WTC11 (cell line): ENCODE results near the gene TBXT. TPM values are rescaled to one million over a fixed set of nuclear protein-coding genes. Genes with fewer than 3 reads are reported as not detected.

Source experiments
- ATAC-seq: fragments of 200-7000 bp; cut with Tn5 transposase; 2 replicates; pipeline ENCODE4 v1.10.0; 2021; ENCODE audit warnings: mild to moderate bottlenecking, moderate library complexity
- CTCF ChIA-PET: fragments of 300-600 bp; sonication (Branson Sonifier 250); formaldehyde crosslinking; loops from one replicate; lab custom pipeline; 2021; ENCODE audit warnings: antibody characterized with exemption; lab: Charles Lee
- POLR2A ChIA-PET: fragments of 350-600 bp; sonication (Branson Sonifier 250); formaldehyde crosslinking; loops from one replicate; lab custom pipeline; 2021; ENCODE audit warnings: antibody characterized with exemption; lab: Charles Lee
- DNase-seq: peaks from one replicate; pipeline ENCODE4 v3.0.0; 2021; ENCODE audit warnings: low spot score
- H3K27ac Mint-ChIP-seq: 2 replicates; pipeline ENCODE4 v1.8.0; 2021; ENCODE audit warnings: mixed read lengths
- H3K27me3 Mint-ChIP-seq: 2 replicates; pipeline ENCODE4 v1.8.0; 2021; ENCODE audit warnings: low read depth, mild to moderate bottlenecking, moderate library complexity, mixed read lengths
- H3K36me3 Mint-ChIP-seq: 2 replicates; pipeline ENCODE4 v1.8.0; 2021; ENCODE audit warnings: mixed read lengths
- H3K4me1 Mint-ChIP-seq: 2 replicates; pipeline ENCODE4 v1.8.0; 2022; ENCODE audit warnings: mixed read lengths
- H3K4me3 Mint-ChIP-seq: 2 replicates; pipeline ENCODE4 v1.8.0; 2021; ENCODE audit warnings: mild to moderate bottlenecking, moderate library complexity, mixed read lengths
- H3K9me3 Mint-ChIP-seq: 2 replicates; pipeline ENCODE4 v1.8.0; 2021; ENCODE audit warnings: mixed read lengths
- CDX4 ChIP-seq: fragments of 250-450 bp; sonication (Bioruptor Pico); IDR thresholded peaks from 2 replicates; pipeline ENCODE4 v1.9.0; 2021; ENCODE audit warnings: moderate library complexity, mild to moderate bottlenecking, inconsistent platforms, borderline replicate concordance
- EMX1 ChIP-seq: fragments of 250-450 bp; sonication (Bioruptor Pico); IDR thresholded peaks from 2 replicates; pipeline ENCODE4 v1.8.0; 2021; ENCODE audit warnings: mild to moderate bottlenecking
- GABPB1 ChIP-seq: sonication (generic); formaldehyde crosslinking; IDR thresholded peaks from 2 replicates; pipeline ENCODE4 v1.8.1; 2023; ENCODE audit warnings: mild to moderate bottlenecking, missing genetic modification reagents
- HMGA2 ChIP-seq: fragments of 250-450 bp; sonication (Bioruptor Pico); IDR thresholded peaks from 2 replicates; pipeline ENCODE4 v1.4.0; 2021; ENCODE audit warnings: mild to moderate bottlenecking, moderate library complexity
- JAZF1 ChIP-seq: fragments of 250-450 bp; sonication (Bioruptor Pico); IDR thresholded peaks from 2 replicates; pipeline ENCODE4 v1.9.0; 2021; ENCODE audit warnings: moderate library complexity, mild to moderate bottlenecking, inconsistent platforms
- NFATC4 ChIP-seq: fragments of 250-450 bp; sonication (Bioruptor Pico); IDR thresholded peaks from 2 replicates; pipeline ENCODE4 v1.9.0; 2021; ENCODE audit warnings: mild to moderate bottlenecking
- OVOL2 ChIP-seq: fragments of 250-450 bp; sonication (Bioruptor Pico); IDR thresholded peaks from 2 replicates; pipeline ENCODE4 v1.9.0; 2021; ENCODE audit warnings: mild to moderate bottlenecking, borderline replicate concordance
- PRDM15 ChIP-seq: sonication (generic); formaldehyde crosslinking; IDR thresholded peaks from 2 replicates; pipeline ENCODE4 v1.8.0; 2022; ENCODE audit warnings: missing genetic modification reagents
- SMAD4 ChIP-seq: sonication (generic); formaldehyde crosslinking; IDR thresholded peaks from 2 replicates; pipeline ENCODE4 v1.8.0; 2022; ENCODE audit warnings: mild to moderate bottlenecking, missing genetic modification reagents
- SOX15 ChIP-seq: fragments of 250-450 bp; sonication (Bioruptor Pico); IDR thresholded peaks from 2 replicates; pipeline ENCODE4 v1.9.0; 2021; ENCODE audit warnings: mild to moderate bottlenecking
- ZNF232 ChIP-seq: sonication (generic); formaldehyde crosslinking; IDR thresholded peaks from 2 replicates; pipeline ENCODE4 v1.8.0; 2022; ENCODE audit warnings: mild to moderate bottlenecking, missing genetic modification reagents
- ZNF281 ChIP-seq: sonication (generic); formaldehyde crosslinking; IDR thresholded peaks from 2 replicates; pipeline ENCODE4 v1.8.0; 2023; ENCODE audit warnings: mild to moderate bottlenecking, missing genetic modification reagents
- total RNA-seq: library from RNA; stranded (reverse); gene quantifications from 3 replicates; pipeline ENCODE4 v1.2.3, GENCODE V29; 2021
- TF ChIP-seq, protein P1 (sequence below): fragments of 200-600 bp; IDR thresholded peaks from 2 replicates; pipeline ENCODE4 v1.8.0; 2022; ENCODE audit warnings: antibody characterized with exemption
- TF ChIP-seq, protein P2 (sequence below): fragments of 250-450 bp; sonication (Bioruptor Pico); IDR thresholded peaks from 2 replicates; pipeline ENCODE4 v1.9.0; 2021; ENCODE audit warnings: mild to moderate bottlenecking
- TF ChIP-seq, protein P3 (sequence below): sonication (generic); formaldehyde crosslinking; IDR thresholded peaks from 2 replicates; pipeline ENCODE4 v1.8.1; 2023; ENCODE audit warnings: mild to moderate bottlenecking, missing genetic modification reagents, moderate library complexity
- TF ChIP-seq, protein P4 (sequence below): sonication (generic); formaldehyde crosslinking; IDR thresholded peaks from 2 replicates; pipeline ENCODE4 v1.8.1; 2022; ENCODE audit warnings: missing genetic modification reagents, borderline replicate concordance

TBXT gene
- total RNA-seq, 1 experiment from 2014 or later = 0.15 TPM

DNA sequence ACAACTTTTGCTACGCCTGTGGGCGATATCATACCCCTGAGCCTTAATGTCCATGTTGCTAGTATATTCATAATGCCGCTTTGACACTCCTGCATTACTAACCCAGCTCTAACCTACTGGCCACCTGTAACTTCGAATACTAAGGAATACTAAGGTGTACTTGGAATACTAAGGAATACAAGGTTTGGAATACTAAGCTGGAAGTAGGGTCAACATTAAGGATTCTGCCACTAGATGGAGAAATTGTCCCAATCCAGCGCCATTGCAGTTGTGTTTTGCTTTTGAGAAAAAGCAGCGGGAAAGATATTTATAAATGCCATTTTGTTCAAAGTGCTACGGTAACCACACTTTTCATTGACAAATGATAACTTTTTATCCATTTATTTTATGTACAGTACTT lies 10.7 kb downstream of the TBXT start:
- no peak overlapping the region for H3K27ac Mint-ChIP-seq
- ChIA-PET POLR2A (no interaction called here), CTCF (interaction anchor here (0.8 to 1.6 kb wide), 15 partner anchors 10 to 284 kb away, joined by 3 to 9 read pairs (median 4); partner anchors contain the start of gene TBXT)
- peaks cover under 1% of the 10 kb centered on the region; the same call in 1 of the 2 replicates for H3K36me3 Mint-ChIP-seq
- peaks cover 3% of the 10 kb centered on the region for H3K9me3 Mint-ChIP-seq
- peaks cover 16% of the 10 kb centered on the region for H3K27me3 Mint-ChIP-seq
- no peaks in the 10 kb centered on the region for H3K4me1 Mint-ChIP-seq
- TF ChIP-seq, protein P1, sequence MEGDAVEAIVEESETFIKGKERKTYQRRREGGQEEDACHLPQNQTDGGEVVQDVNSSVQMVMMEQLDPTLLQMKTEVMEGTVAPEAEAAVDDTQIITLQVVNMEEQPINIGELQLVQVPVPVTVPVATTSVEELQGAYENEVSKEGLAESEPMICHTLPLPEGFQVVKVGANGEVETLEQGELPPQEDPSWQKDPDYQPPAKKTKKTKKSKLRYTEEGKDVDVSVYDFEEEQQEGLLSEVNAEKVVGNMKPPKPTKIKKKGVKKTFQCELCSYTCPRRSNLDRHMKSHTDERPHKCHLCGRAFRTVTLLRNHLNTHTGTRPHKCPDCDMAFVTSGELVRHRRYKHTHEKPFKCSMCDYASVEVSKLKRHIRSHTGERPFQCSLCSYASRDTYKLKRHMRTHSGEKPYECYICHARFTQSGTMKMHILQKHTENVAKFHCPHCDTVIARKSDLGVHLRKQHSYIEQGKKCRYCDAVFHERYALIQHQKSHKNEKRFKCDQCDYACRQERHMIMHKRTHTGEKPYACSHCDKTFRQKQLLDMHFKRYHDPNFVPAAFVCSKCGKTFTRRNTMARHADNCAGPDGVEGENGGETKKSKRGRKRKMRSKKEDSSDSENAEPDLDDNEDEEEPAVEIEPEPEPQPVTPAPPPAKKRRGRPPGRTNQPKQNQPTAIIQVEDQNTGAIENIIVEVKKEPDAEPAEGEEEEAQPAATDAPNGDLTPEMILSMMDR = peak; percentile 18; the same call in 1 of the 2 replicates
- TF ChIP-seq ZNF281 (CRISPR knock-in tag) = no peak
- TF ChIP-seq, protein P2, sequence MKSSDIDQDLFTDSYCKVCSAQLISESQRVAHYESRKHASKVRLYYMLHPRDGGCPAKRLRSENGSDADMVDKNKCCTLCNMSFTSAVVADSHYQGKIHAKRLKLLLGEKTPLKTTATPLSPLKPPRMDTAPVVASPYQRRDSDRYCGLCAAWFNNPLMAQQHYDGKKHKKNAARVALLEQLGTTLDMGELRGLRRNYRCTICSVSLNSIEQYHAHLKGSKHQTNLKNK (CRISPR knock-in tag) = no peak
- no peak for TF ChIP-seq ZNF232
- TF ChIP-seq HMGA2 (CRISPR knock-in tag) = no peak
- no peak for TF ChIP-seq EMX1 (CRISPR knock-in tag)
- DNase-seq (no peak), ATAC-seq (peak; percentile 64)
- H3K4me3 Mint-ChIP-seq = no peak overlapping the region

DNA sequence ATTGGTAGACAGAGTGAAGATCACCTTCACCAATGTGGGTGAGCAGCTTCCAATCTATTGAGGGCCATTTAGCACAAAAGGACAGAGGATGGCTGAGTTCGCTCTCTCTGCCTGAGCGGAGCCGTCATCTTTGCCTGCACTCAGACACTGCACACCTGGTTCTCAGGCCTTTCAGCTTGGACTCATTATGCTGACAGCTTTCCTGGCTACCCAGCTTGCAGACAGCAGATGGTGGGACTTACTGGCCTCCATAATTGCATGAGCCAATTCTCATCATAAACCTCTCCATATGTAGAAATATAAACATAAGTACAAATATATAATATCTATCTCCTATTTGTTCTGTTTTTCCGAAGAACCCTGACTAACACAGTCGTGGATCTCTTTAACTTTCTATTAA lies 13.7 kb downstream of the TBXT start:
- Mint-ChIP-seq H3K4me3 (no peak overlapping the region), H3K27ac (no peak overlapping the region), H3K4me1 (no peaks in the 10 kb centered on the region), H3K36me3 (peaks cover 13% of the 10 kb centered on the region), H3K9me3 (peaks cover 23% of the 10 kb centered on the region), H3K27me3 (peaks cover 3% of the 10 kb centered on the region; the same call in 1 of the 2 replicates)
- ATAC-seq = no peak
- ChIA-PET CTCF (no interaction called here), POLR2A (no interaction called here)
- DNase-seq = no peak
- TF ChIP-seq, protein P3, sequence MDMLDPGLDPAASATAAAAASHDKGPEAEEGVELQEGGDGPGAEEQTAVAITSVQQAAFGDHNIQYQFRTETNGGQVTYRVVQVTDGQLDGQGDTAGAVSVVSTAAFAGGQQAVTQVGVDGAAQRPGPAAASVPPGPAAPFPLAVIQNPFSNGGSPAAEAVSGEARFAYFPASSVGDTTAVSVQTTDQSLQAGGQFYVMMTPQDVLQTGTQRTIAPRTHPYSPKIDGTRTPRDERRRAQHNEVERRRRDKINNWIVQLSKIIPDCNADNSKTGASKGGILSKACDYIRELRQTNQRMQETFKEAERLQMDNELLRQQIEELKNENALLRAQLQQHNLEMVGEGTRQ = no peak
- TF ChIP-seq SMAD4 (CRISPR knock-in tag) (no peak), PRDM15 (CRISPR knock-in tag) (no peak), NFATC4 (CRISPR knock-in tag) (no peak), GABPB1 (no peak), OVOL2 (CRISPR knock-in tag) (no peak), CDX4 (CRISPR knock-in tag) (no peak), SOX15 (CRISPR knock-in tag) (no peak), JAZF1 (CRISPR knock-in tag) (no peak)
- TF ChIP-seq, protein P4, sequence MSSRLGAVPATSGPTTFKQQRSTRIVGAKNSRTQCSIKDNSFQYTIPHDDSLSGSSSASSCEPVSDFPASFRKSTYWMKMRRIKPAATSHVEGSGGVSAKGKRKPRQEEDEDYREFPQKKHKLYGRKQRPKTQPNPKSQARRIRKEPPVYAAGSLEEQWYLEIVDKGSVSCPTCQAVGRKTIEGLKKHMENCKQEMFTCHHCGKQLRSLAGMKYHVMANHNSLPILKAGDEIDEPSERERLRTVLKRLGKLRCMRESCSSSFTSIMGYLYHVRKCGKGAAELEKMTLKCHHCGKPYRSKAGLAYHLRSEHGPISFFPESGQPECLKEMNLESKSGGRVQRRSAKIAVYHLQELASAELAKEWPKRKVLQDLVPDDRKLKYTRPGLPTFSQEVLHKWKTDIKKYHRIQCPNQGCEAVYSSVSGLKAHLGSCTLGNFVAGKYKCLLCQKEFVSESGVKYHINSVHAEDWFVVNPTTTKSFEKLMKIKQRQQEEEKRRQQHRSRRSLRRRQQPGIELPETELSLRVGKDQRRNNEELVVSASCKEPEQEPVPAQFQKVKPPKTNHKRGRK = no peak
